GM21515 (cell line): Measurements from ENCODE around the gene NPY4R2.
"Not testable (repeated sequence)": the region's sequence is repeated elsewhere in the genome, so short reads cannot be mapped to it uniquely, and the experiment has no call there.

Experiments used
- ATAC-seq: cut with Tn5 transposase; IDR thresholded peaks from one replicate; pipeline ENCODE4 v1.9.1; 2021; ENCODE audit not compliant: unreplicated experiment

NPY4R2 gene

GRCh38 chr10:47928225-47928624, 9.8 kb downstream of the NPY4R2 start:
- ATAC-seq: not testable (repeated sequence)

DNA sequence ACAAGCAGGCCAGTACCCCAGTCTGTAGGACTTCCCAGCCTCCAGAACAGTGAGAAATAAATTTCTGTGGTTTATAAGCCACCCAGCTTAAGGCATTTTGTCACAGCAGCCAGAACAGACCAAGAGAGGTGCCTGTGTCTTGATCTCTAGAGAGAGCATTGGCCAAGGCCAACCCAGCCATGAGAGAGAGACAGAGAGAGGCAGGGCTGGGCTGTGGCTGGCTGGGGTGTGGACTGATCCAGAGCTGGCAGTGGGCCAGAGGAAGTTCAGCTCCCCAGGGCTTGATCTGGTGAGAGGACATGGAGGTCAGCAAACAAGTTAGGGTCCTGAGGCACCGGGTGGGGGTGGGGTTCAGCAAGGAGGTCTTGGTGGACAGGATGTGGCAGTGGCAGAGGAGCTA, 14.4 kb downstream of the NPY4R2 start:
- not testable (repeated sequence) for ATAC-seq

DNA sequence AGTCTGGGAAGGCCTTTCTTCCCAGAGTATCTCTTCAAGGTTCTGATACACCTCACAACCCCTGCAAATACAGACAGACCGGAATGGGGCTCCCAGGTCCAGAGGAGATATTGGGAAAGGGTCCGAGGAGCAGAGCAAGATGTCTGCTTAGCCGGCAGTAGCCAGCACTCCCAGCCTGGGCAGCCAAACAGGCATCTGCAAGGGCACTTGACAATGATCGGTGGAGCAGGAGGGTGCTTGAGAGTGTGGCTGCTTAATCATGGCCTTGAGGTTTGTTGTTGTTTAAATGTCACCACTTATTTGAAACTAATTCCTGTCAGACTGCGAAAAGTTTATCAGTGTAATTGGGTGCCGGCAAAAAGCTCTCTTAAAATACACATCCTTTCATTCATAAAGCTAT, 15.0 kb downstream of the NPY4R2 start:
- not testable (repeated sequence) for ATAC-seq

GRCh38 chr10:47936772-47937228, 18.3 kb downstream of the NPY4R2 start:
- ATAC-seq: not testable (repeated sequence)

DNA sequence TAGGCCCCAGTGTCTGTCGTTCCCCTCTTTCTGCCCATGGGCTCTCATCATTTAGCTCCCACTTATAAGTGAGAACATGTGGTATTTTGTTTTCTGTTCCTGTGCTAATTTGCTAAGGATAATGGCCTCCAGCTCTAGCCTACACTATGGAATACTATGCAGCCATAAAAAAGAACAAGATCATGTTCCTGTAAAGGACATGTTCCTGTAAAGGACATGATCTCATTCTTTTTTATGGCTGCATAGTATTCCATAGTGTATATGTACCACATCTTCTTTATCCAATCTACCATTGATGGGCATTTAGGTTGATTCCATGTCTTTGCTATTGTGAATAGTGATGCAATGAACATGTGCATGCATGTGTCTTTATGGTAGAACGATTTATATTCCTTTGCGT, 19.2 kb downstream of the NPY4R2 start:
- not testable (repeated sequence) for ATAC-seq

DNA sequence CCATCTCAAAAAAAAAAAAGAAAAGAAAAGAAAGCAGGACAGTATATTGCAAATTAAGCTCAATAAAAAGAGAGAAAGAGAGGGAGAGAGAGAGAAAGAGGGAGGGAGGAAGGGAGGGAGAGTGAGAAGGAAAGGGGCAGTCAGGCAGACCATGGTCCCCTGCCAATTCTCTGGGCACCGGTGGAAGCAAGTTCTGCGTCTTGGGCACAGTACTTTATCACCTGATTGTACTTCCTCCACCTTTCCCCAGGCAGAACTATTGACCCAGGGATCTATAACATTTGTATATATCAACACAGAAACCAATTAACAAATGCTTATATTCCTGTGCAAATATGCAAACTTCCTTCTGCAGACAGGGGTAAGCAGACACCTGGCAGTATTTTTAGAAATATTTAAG, 22.4 kb downstream of the NPY4R2 start:
- ATAC-seq: not testable (repeated sequence)

GRCh38 chr10:47941379-47941778, 22.9 kb downstream of the NPY4R2 start:
- ATAC-seq: not testable (repeated sequence)

DNA sequence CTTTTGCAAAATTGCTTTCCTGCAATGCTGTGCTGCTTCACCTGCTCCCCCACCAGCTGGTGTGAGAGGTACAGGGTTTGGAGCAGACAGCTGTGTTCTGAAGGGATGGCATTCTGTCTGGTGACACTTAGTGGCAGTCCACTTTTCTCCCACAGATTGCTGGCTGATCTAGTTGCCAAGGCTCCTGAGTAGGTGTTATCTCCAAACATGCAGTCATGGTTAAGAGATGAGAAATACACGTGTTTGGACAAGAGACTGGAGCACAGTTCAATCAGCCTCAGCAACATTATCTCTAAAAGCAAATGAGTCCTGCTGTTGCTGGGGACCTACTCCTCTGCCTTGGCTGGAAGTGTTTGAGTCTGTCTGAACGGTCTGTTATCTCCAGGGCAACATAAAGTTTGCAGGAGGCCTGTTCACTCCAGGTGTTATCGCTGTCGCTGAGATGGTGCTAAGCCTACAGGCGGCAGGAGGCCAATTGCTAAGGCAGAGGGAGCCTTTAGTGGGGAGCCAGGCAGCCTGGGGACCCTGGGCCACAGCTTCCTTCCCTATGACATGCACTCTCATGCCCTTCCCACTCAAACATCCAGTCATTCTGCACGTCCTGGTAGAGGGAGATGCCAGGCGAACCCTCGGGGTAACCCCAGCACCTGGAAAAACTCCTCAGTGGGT, 24.0 kb downstream of the NPY4R2 start:
- ATAC-seq: not testable (repeated sequence)

DNA sequence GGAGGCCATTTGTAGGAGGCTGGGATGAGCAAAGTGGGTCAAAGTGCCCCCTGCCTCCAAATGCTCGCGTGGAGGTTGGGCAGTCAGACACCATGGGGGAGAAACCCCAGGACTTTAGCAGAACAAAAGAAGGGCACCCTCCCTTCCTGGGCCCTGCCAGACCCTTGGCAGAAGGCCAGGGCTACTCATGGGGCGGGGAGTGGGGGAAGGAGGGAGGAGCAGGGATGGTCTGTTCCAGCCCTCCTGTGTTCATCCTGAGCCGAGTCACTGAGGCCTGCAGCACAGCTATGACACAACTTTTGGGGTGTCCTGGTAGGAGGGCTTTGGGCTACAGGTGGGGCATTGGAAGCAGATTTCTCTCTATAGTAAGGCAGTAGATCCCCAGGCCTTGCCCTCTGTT, 24.9 kb downstream of the NPY4R2 start:
- ATAC-seq: not testable (repeated sequence)

- ATAC-seq: not testable (repeated sequence)
Measured at GRCh38 chr10:47947424-47947823, 29.0 kb downstream of the NPY4R2 start.

GRCh38 chr10:47957158-47957557, 38.7 kb downstream of the NPY4R2 start:
- ATAC-seq: not testable (repeated sequence)

DNA sequence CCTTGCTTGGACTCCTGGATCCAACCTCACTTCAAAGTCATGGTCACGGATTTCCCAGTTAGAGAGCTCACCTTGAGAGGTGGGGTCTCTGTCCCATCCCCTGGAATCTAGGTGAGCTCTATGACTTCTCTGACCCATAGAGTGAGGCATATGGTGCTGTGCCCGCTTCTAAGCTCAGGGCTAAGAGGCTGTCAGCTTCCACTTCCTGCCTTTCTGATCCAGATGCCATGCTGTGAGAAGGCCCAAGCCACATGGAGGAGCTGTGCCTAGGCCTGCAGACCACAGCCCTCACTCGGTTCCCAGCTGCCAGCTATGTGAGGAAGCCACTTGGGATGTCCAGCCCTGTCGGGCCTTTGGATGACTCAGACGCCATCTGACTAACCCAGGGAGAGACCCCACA, 41.2 kb downstream of the NPY4R2 start:
- ATAC-seq: not testable (repeated sequence)

DNA sequence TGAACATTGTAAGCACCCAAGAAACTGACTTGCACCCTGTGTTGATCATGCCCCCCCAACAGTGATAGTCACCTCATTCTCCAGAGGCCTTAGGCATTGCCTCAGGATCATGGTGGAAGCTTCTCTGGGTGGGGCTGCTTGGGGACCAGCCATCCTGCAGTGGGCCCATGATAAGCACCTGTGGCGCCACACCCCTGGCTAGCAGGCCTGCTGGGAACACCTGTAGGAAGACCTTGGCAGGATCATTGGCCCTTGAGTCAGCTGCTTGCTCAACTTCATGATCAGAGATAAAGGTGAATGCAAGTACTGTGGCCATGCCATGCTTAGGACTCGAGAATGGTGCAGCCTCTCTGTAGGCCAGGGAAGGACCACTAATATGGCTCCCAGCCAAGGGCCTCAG, 42.2 kb downstream of the NPY4R2 start:
- not testable (repeated sequence) for ATAC-seq

DNA sequence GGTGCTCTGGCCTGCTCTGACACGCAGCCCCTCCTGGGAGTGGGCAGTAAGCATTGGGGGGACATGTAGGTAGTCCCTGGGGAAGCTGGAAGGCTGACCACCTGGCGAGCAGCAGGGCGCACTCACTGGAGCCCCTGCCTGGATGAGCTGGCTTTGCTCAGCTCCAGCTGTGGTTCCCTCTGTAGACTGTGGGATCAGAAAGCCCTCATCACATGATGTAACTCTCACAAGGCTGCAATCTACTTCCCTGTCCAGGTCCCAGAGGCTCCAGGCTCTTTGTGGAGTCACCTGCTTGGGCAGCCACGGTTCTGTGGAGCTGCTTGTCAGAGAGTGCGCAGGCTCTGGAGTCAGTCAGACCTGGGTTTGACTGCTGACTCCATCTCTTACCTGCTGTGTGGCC, 44.3 kb downstream of the NPY4R2 start:
- not testable (repeated sequence) for ATAC-seq

- not testable (repeated sequence) for ATAC-seq
Measured at GRCh38 chr10:47964280-47965063, 46.0 kb downstream of the NPY4R2 start.

DNA sequence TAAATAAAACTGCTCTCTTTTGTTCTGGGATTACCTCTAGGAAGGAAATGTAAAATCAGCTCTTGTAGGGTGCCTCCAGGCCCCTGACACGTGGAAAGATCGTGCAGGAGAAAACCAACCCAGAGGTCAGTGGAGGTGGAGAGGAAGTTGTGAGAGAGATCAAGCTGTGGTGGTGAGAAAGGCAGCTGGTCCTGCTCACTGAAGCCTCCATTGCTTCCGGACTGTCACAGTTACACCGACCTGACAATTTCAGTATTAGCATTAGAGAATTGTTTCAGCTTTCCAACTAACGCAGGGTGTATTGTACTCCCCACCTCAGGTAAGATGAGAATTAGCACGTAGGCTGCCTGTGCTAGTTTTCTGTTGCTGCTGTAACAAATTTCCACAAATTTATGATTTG, 50.5 kb downstream of the NPY4R2 start:
- not testable (repeated sequence) for ATAC-seq

DNA sequence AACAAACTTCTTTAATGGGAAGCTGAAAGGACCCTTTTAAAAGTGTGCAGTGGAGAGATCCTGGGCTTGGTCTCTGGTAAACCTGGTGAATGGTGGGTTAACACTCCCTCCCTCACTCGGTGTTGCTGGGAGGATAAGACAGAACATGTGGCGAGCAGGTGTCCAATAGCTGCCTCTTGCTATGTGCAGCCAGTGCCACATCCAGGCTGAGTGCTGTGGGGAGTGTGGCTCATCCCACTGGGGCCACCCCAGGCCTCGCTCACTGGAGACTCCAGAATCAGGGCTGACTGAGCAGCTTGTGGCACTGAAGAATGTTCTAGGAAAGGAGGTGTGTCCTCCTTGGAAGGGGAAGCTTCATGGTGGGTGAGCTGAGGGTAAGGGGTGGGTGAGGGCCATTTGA, 51.6 kb downstream of the NPY4R2 start:
- not testable (repeated sequence) for ATAC-seq

- ATAC-seq: not testable (repeated sequence)
Measured at GRCh38 chr10:47971598-47971997, 53.1 kb downstream of the NPY4R2 start.

GRCh38 chr10:47972077-47972476, 53.6 kb downstream of the NPY4R2 start:
- not testable (repeated sequence) for ATAC-seq
